ENCODE measurements around the gene MGMT. TPM values are rescaled to one million over a fixed set of nuclear protein-coding genes. Genes with fewer than 3 reads are reported as not detected.

MGMT gene
- total RNA-seq, 1 experiment from 2014 or later = 21.1 TPM

DNA sequence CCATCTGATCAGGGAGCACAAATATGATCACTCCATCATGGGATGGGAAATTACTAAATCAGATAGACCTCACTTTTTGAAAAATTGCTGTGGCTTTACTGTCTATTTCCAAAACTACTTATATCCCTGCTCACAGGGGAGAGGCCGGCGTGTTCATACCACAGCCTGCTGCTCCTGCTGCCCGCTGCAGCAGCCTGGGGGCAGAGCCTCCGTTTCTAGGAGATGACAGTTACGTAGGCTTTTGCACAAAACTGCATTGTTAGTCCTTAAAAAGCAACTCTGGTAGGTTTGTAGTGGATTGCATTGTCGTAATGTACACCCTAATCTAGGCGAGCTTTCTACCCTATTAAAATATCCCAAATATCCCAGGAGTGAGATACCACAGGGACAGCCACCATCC lies 293.4 kb downstream of the MGMT start:
- H3K36me3 ChIP-seq = no peaks in the 10 kb centered on the region
- no peaks in the 10 kb centered on the region for H3K27me3 ChIP-seq
- no peak for DNase-seq
- no peak overlapping the region for H3K4me3 ChIP-seq
- H3K9me3 ChIP-seq = no peaks in the 10 kb centered on the region

DNA sequence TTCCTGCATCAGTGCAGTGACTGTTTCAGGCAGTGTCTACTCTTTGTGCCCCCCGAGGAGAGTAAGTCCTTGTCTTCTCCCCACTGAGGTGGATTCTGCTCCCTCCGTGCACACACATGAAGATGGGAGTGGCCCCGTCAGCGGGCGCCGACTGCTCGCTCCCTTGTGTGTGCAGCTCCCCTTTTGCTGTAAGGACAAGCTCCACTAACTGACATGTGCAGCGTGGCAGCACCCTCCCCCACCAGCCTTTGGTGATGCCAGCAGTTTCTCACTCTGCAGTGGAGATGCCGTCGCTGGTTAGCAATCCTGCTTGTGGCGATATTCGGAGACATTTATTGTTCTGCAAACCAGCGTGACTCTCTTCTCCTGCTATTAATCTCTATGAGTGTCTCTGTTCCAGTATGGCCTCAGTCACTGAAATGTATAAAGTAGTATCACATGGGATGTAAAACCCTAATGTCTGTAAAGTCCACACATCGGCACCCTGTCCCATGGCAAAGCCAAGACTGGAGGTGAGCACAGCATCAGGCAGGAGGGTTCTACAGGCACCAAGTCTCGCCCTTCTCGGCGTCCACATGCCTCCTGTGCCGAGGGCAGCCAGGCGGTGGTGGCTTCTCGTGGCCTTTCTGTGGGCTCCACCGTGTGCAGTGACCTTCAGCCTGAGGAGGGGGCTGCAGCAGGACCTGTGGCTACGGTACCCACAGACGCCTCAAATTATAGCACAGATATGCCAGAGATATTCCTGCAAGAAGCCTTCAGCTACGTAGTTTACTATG lies 294.3 kb downstream of the MGMT start:
- Histone ChIP-seq H3K4me3 (no peak overlapping the region), H3K36me3 (no peaks in the 10 kb centered on the region), H3K9me3 (no peaks in the 10 kb centered on the region), H3K27me3 (no peaks in the 10 kb centered on the region)
- no peak for DNase-seq

DNA sequence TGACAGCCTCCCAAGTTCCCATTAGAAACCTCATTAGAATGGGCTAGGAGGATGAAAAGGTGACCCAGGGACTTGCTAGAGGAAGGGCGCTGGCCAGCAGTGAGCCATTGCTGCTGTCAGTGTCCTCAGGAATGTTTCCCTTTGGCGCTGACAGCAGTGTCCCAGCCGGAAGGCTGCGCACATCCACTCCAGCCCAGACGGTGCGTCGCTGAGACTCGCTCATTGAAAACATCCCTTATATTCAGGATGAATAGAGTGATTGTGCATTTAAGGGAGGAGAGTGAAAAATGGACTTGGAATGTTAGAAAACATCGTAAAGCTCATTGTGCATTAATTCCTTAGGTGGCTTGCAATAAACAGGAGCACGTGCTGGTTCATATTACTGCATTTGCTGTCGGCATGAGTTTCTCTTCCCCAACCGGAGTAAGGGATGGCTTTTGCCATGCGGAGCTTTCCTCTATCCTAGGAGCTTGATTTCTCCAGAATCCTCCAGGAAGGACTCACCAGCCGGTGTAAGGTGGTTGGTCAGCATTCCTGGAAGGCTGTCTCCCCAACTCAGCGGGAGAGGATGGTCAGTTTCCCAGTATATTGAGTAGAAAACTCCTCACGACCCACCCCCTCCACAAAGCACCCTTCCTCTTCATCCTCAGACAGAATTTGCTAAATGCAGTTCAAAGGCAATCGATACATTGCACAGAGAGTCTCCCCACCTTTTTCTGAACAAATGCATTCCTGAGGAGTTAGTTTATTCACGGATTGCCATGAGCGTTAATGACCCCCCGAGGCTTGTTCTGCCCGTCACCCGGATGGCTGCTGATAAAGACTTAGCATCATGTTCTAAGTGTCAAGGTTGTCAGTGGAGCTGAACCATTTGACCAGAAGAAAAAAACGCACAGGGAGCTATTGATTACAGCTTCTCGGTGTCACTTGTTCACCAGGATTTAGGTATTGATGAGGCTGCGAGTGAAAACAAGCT lies 295.2 kb downstream of the MGMT start:
- H3K9me3 ChIP-seq = no peaks in the 10 kb centered on the region
- no peaks in the 10 kb centered on the region for H3K27me3 ChIP-seq
- DNase-seq = no peak
- H3K4me3 ChIP-seq = no peak overlapping the region
- no peaks in the 10 kb centered on the region for H3K36me3 ChIP-seq

DNA sequence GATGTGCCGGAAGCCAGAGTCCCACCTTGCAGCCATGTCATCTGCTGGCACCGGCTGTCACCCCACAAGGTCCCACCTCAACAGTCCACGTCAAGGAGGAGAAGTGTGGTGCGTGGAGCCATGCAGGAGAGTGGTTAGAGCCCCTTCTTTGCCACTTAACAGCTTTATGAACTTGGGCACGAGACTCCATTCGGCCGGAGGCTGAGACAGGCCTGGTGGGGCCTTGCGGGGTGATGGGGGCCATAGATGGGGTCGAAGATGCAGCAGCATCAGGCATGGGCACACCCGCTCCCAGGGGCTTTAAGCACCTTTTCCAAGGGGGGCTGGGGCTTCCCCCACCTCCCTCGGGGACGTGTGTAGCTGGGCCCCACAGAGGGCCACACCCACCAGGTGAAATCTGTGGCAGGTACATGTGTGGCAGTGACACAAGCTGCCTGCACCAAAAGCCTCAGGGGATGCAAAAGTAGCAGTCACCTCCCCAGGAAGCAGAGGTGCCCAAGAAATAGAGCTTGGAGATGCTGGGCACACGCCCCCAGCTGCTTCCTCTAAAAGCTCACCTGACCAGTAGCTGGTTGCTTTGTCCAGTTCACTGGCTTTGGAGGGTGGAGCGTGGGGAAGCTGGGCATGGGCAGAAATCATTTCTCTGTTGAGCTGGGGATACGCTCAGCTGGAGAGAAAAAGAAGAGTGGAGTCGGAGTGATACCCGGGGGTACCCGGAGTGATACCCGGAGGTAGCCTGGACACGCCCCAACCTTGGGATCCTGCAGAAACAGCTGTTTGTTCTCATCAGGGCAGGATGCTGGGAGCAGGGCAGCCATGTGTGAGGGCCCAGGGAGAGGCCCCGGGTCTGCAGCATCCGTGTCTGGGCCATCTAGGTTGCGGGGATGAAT lies 297.2 kb downstream of the MGMT start:
- no peaks in the 10 kb centered on the region for H3K36me3 ChIP-seq
- no peak overlapping the region for H3K4me3 ChIP-seq
- no peaks in the 10 kb centered on the region for H3K9me3 ChIP-seq
- H3K27me3 ChIP-seq = no peaks in the 10 kb centered on the region
- no peak for DNase-seq

DNA sequence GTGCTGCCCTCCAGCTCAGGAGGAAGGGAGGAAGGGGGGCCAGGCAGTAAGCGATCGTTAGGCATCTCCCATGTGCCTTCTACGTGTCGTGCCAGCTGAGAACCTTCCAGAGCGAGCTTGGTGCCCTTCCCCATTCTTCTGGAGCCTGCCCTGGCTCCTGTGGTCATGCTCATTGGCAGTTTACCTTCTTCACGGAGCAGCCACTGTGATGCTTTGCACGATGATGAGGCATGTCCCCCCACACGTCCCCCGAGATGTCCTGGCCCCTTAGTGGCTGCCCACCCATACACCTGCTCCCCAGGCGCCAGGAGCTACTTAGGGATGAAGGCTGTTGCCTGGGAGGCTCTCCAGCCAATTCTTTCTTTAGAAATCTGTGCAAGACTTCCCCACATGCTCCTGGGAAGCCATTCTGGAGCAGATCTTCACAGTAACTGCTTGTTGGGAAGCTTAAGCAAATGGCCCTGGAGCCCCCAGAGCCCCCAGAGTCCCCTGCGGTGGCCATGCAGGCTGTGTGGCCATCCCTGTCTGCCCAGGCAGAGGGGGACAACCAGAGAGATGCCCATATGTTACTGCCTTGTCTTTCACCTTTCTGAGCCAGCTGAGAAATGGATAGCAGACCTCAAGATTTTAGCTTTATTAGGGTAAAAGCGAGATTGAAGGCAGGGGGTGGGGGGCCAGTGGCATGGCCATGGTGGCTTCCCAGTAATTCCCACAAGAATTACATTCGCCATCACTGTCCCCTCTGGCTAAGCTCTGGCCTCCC lies 298.0 kb downstream of the MGMT start:
- H3K27me3 ChIP-seq = no peaks in the 10 kb centered on the region
- no peaks in the 10 kb centered on the region for H3K9me3 ChIP-seq
- H3K36me3 ChIP-seq = no peaks in the 10 kb centered on the region
- H3K4me3 ChIP-seq = no peak overlapping the region
- no peak for DNase-seq

DNA sequence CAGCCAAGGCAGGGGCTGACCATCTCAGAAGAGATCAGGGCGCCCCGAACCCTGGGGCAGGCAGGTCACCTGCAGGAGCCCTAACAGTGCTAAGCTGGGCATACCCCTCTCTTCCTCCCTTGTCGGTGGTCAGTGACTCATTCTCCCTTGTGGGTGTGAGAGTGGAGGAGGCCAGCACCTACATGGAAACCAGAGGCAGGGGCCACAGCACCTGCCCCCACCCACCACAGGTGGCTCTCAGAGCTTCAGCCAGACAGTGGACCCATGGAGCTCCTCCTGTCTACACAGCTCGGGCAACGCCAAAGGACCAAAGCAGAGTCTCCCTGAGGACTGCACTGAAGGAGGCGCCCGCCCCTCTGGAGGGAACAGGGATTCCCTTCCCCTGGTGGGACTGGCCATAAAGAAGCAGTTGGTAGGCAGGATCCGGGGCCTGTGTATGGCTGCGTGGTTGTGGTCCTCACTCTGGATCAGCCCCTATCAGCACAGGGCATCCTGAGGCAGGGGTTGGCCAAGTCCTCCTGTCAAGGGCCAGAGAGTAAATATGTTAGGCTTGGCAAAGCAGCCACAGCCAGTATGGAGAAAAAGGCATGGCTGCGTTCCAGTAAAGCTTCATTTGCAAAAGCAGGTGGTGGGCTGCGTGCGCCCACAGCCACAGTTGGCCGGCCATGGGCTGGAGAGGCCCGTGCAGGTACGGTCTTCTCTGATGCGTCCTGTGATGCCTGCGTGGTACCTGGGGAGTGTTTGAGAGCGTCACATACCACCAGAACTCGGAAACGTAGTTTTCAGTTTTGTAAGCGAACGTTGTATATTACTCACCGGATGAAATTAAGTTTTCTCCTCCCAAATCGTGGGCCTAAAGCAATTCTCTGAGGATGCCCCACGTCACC lies 298.9 kb downstream of the MGMT start:
- Histone ChIP-seq H3K9me3 (no peaks in the 10 kb centered on the region), H3K36me3 (no peaks in the 10 kb centered on the region), H3K4me3 (no peak overlapping the region), H3K27me3 (no peaks in the 10 kb centered on the region)
- no peak for DNase-seq

DNA sequence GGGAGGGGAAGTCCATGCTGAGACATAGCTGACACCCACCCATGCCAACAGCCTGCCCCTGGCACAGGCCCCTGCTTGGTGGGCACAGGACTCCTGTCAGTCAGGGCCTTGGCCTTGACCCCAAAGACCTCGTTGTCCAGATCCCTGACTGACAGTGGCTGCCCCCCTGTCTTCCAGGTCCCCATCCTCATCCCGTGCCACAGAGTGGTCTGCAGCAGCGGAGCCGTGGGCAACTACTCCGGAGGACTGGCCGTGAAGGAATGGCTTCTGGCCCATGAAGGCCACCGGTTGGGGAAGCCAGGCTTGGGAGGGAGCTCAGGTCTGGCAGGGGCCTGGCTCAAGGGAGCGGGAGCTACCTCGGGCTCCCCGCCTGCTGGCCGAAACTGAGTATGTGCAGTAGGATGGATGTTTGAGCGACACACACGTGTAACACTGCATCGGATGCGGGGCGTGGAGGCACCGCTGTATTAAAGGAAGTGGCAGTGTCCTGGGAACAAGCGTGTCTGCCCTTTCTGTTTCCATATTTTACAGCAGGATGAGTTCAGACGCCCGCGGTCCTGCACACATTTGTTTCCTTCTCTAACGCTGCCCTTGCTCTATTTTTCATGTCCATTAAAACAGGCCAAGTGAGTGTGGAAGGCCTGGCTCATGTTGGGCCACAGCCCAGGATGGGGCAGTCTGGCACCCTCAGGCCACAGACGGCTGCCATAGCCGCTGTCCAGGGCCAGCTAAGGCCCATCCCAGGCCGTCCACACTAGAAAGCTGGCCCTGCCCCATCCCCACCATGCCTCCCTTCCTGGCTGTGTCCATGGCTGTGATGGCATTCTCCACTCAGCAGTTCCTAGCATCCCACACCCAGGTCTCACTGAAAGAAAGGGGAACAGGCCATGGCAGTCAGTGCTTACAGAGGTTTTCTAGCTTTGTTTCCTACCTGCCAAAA lies 299.8 kb downstream of the MGMT start:
- Histone ChIP-seq H3K9me3 (no peaks in the 10 kb centered on the region), H3K27me3 (no peaks in the 10 kb centered on the region), H3K4me3 (no peak overlapping the region), H3K36me3 (no peaks in the 10 kb centered on the region)
- DNase-seq = no peak

DNA sequence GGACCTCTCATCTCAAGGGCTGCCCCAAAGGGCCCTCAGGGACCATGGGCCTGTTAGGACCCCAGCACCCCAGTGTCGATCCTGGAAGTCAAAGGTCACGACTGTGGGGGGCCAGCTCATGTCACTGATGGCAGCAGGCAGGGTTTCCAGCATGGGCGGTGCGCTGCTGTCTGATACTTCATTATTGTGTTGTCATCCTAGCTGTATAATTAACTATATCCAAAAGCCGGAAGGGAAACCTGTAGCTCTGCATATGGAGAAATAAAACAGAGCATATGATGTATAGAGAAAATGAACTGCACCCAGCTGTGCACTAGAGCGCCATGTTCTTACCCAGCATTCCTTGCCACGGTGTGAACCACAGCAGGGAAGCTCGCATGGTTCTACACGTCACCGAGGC lies 300.7 kb downstream of the MGMT start:
- no peak overlapping the region for H3K4me3 ChIP-seq
- H3K9me3 ChIP-seq = no peaks in the 10 kb centered on the region
- no peak for DNase-seq
- no peaks in the 10 kb centered on the region for H3K36me3 ChIP-seq
- H3K27me3 ChIP-seq = no peaks in the 10 kb centered on the region

DNA sequence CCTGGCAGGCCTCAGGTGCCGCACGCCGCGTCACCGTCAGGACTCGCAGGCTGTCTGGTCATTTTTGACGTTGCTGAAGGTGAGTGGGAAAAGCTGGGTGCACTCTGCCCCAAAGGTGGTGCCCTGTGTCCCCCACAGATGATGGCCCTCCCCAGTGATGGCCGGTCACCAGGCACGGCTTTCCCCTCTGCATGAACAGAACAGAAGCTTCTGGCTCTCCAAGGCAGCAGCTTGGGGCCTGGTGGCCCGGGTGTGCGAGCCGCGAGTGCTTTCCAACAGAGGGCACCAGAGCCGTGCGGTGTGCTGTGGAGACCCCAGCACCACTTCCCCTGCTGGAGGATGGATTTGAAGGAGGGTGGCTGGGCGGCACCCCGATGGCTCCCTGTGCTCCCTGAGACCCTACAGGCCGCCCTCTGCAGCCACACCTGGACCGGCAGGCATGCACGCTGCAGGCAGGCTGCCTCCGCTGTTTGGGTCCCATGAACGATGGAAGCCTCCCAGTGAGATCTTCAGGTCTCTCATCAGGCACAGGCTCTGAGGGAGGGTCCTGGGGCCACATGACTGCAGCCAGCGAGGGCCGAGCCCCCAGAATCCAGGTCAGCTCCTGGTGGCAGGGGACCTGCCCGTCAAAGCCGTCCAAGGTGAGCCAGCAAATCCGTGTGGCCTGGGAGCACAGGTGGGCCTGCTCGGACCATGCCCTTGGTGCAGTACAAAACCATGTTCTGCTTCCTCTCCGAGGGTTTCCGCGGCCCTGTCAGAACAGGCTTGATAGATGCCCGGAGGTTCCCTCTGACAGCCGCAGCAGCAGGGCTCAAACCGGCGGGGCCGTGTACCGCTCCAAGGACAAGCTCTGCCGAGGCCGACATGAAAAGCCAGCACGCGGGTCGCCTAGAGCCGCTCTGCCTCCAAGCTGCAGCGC lies 301.7 kb downstream of the MGMT start:
- Histone ChIP-seq H3K36me3 (no peaks in the 10 kb centered on the region), H3K9me3 (no peaks in the 10 kb centered on the region), H3K4me3 (no peak overlapping the region), H3K27me3 (no peaks in the 10 kb centered on the region)
- DNase-seq = no peak

DNA sequence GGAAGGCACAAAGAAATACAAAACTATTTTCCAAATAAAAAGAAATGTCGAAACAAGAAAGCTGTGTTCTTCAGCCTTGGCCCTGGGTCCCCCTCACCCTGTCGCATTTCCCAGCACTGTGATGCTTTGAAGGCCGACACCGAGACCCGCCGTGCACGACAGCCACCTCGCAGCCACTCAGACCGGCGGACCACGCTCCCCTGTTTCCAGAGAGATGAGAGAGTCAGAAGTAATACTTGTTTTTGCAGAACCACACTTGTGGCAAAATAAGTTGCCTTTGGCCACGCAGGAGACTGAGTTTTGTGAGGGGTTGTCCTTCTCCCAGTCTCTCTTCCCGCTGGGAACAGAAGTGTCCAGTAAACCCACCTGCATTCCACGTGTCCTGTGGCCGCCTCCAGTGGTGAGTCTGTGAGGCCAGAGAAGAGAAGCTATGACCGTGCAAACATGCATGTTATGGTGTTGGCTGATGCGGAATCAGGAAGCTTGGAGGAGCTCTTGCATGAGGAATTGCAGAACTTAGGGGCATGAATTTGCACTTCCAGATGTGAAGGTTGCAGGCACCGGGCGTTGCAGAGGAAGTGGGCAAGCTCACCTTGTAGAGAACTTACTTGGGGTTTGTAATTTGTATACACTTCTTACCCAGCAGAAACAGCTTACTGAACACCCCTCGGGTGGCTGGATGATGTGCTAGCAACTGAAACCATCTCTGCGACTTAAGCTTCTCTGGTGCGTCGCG lies 302.5 kb downstream of the MGMT start:
- H3K9me3 ChIP-seq = no peaks in the 10 kb centered on the region
- no peaks in the 10 kb centered on the region for H3K36me3 ChIP-seq
- no peaks in the 10 kb centered on the region for H3K27me3 ChIP-seq
- no peak overlapping the region for H3K4me3 ChIP-seq
- DNase-seq = no peak

DNA sequence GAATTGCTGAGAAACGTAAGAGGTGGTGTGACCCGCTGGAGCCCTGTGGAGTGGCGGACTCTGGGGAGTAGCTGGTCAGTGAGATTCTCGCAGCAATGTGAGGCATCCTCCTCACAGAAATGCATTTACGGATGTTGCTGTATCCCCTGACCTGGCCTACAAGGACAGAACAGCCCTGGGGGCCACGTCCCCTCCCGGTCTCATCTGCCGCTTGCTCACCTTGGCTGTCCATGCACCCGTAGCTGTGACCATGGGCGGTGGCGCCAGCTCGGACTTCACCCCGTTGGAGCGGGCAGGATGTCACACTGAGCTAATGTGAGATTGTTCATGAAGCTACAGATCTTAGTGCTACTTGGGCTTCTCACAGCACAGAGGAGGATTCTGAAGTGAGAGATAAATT lies 303.2 kb downstream of the MGMT start:
- H3K27me3 ChIP-seq = no peaks in the 10 kb centered on the region
- no peaks in the 10 kb centered on the region for H3K9me3 ChIP-seq
- no peak for DNase-seq
- no peaks in the 10 kb centered on the region for H3K36me3 ChIP-seq
- H3K4me3 ChIP-seq = no peak overlapping the region

DNA sequence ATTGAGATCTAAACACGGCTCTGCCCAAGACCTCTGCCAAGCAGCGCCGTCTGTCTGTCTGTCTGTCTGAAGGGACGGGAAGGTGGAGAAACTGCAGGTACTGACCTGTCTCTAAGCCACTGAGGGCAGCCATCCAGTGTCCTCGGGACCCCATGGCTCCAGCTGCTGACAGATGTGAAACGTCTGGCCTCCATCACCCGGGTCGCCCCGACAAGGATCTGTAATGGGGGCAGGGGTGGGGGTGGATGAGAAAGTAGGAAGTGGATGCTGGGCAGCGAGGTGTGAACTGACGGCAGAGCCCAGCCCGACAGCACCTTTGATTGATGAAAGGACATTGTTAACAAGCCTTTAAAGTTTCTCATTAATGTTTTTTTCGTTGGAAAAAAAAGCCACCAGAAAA lies 304.0 kb downstream of the MGMT start:
- no peak overlapping the region for H3K4me3 ChIP-seq
- no peak for DNase-seq
- no peaks in the 10 kb centered on the region for H3K9me3 ChIP-seq
- H3K36me3 ChIP-seq = no peaks in the 10 kb centered on the region
- no peaks in the 10 kb centered on the region for H3K27me3 ChIP-seq

DNA sequence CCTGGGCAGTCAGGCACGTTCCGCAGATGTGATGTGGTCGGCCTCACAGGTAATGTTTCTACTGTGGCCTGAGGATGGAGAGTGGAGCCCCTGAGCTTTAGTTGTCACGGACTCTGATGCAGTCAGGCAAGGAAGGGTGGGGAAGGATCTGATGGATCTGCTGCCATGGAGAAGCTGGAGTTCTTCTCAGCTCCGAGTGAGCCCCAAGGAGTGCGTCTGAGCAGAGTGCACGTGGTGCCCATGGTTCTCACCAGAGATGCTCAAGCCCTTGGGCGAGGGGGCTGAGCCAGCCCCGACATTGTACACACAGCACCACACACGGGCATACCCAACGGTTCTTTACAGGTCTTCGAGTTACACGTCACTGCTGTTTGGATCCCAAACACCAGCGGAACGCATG lies 304.5 kb downstream of the MGMT start:
- Histone ChIP-seq H3K36me3 (no peaks in the 10 kb centered on the region), H3K9me3 (no peaks in the 10 kb centered on the region), H3K27me3 (no peaks in the 10 kb centered on the region), H3K4me3 (no peak overlapping the region)
- DNase-seq = no peak

Data from MG63 (cell line).